Panc1 (cell line): ENCODE data around the gene EXT2.

ENCODE experiments used
- CTCF ChIP-seq: fragments of 450-650 bp; IDR thresholded peaks from 2 replicates; pipeline ENCODE4 v1.5.1; 2017; ENCODE audit warnings: mild to moderate bottlenecking
- POLR2AphosphoS5 ChIP-seq: IDR thresholded peaks from 2 replicates; pipeline ENCODE4 v1.6.1; 2012; ENCODE audit warnings: mild to moderate bottlenecking, low read depth, low read length, moderate library complexity
- TF ChIP-seq, protein P1 (sequence below), 2 experiments: IDR thresholded peaks; 2 replicates each; pipeline ENCODE4 v1.6.1; 2011 to 2012; ENCODE audit warnings: low read depth in 2 of 2, control low read depth in 1 of 2, low read length in 1 of 2, mild to moderate bottlenecking in 1 of 2, moderate library complexity in 1 of 2; ENCODE audit not compliant: insufficient read depth in 1 of 2

DNA sequence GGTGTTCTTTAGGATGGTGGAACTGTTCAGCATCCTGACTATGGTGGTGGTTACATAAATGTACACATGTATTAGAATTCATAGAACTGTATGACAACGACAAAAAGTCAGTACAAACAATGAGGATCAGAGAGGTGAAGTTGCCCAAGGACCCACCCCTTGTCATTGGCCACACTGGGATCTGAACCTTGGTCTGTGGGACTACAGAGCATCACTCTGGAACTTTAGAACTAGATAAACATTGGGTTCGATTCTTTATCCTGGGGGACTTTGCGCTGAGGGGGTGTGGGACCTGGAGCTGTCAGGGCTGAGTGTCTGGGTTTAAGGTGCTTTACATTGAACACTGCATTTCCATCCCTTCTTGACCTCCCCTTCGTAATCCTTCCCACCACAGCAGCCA, 12.8 kb upstream of the EXT2 start:
- TF ChIP-seq POLR2AphosphoS5 (no peak), CTCF (no peak)
- TF ChIP-seq, protein P1, sequence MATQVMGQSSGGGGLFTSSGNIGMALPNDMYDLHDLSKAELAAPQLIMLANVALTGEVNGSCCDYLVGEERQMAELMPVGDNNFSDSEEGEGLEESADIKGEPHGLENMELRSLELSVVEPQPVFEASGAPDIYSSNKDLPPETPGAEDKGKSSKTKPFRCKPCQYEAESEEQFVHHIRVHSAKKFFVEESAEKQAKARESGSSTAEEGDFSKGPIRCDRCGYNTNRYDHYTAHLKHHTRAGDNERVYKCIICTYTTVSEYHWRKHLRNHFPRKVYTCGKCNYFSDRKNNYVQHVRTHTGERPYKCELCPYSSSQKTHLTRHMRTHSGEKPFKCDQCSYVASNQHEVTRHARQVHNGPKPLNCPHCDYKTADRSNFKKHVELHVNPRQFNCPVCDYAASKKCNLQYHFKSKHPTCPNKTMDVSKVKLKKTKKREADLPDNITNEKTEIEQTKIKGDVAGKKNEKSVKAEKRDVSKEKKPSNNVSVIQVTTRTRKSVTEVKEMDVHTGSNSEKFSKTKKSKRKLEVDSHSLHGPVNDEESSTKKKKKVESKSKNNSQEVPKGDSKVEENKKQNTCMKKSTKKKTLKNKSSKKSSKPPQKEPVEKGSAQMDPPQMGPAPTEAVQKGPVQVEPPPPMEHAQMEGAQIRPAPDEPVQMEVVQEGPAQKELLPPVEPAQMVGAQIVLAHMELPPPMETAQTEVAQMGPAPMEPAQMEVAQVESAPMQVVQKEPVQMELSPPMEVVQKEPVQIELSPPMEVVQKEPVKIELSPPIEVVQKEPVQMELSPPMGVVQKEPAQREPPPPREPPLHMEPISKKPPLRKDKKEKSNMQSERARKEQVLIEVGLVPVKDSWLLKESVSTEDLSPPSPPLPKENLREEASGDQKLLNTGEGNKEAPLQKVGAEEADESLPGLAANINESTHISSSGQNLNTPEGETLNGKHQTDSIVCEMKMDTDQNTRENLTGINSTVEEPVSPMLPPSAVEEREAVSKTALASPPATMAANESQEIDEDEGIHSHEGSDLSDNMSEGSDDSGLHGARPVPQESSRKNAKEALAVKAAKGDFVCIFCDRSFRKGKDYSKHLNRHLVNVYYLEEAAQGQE (IDR thresholded peaks at IDR 0.05; ENCODE audit: insufficient read depth in 1 of 2, low read depth in 2 of 2, low read length in 1 of 2): no peak
